H9 (cell line): ENCODE results near the gene CASP8. TPM values are rescaled to one million over a fixed set of nuclear protein-coding genes. Genes with fewer than 3 reads are reported as not detected.

ENCODE experiments used
- DNase-seq: peaks from one replicate; pipeline ENCODE4 v3.0.0-alpha.2; 2017
- H2AFZ ChIP-seq: one replicate; pipeline ENCODE4 v1.6.1; 2013; ENCODE audit warnings: mild to moderate bottlenecking, low read length, control low read depth, moderate library complexity
- H2AK5ac ChIP-seq: 2 replicates; pipeline ENCODE4 v1.6.1; 2013; ENCODE audit warnings: low read length, control low read depth, mixed read lengths; ENCODE audit not compliant: insufficient read length
- H2BK120ac ChIP-seq: one replicate; pipeline ENCODE4 v1.6.1; 2013; ENCODE audit warnings: low read depth, mild to moderate bottlenecking, low read length, control low read depth, inconsistent platforms; ENCODE audit not compliant: poor library complexity, severe bottlenecking
- H2BK12ac ChIP-seq: 2 replicates; pipeline ENCODE4 v1.6.1; 2013; ENCODE audit warnings: low read length, control low read depth, mixed read lengths, low read depth; ENCODE audit not compliant: insufficient read length
- H2BK15ac ChIP-seq: 2 replicates; pipeline ENCODE4 v1.6.1; 2013; ENCODE audit warnings: low read depth, low read length, control low read depth
- H2BK20ac ChIP-seq: one replicate; pipeline ENCODE4 v1.6.1; 2013; ENCODE audit warnings: low read depth, mild to moderate bottlenecking, low read length, control low read depth, inconsistent platforms; ENCODE audit not compliant: poor library complexity, severe bottlenecking
- H2BK5ac ChIP-seq: 2 replicates; pipeline ENCODE4 v1.6.1; 2013; ENCODE audit warnings: low read length, control low read depth, mixed read lengths; ENCODE audit not compliant: insufficient read length
- H3K14ac ChIP-seq: 2 replicates; pipeline ENCODE4 v1.6.1; 2013; ENCODE audit warnings: low read length, control low read depth; ENCODE audit not compliant: insufficient read depth
- H3K18ac ChIP-seq: 2 replicates; pipeline ENCODE4 v1.6.1; 2013; ENCODE audit warnings: low read depth, mild to moderate bottlenecking, mixed read lengths, low read length, control low read depth; ENCODE audit not compliant: insufficient read length
- H3K23ac ChIP-seq: 2 replicates; pipeline ENCODE4 v1.6.1; 2013; ENCODE audit warnings: low read length, control low read depth, mixed read lengths, low read depth; ENCODE audit not compliant: insufficient read length
- H3K23me2 ChIP-seq: 2 replicates; pipeline ENCODE4 v1.6.1; 2013; ENCODE audit warnings: low read depth, mild to moderate bottlenecking, mixed read lengths, low read length, control low read depth; ENCODE audit not compliant: insufficient read length, poor library complexity, severe bottlenecking
- H3K27ac ChIP-seq: 2 replicates; pipeline ENCODE4 v1.5.1; 2013; ENCODE audit warnings: low read length, control low read depth, mixed read lengths, low read depth; ENCODE audit not compliant: insufficient read length
- H3K27me3 ChIP-seq: 2 replicates; pipeline ENCODE4 v1.6.1; 2013; ENCODE audit warnings: low read length, control low read depth, inconsistent platforms; ENCODE audit not compliant: insufficient read depth
- H3K4ac ChIP-seq: 2 replicates; pipeline ENCODE4 v1.6.1; 2013; ENCODE audit warnings: low read depth, mild to moderate bottlenecking, control low read depth, inconsistent platforms, low read length, moderate library complexity
- H3K4me1 ChIP-seq: 2 replicates; pipeline ENCODE4 v1.6.1; 2013; ENCODE audit warnings: low read length, control low read depth, inconsistent platforms; ENCODE audit not compliant: insufficient read depth
- H3K4me2 ChIP-seq: 2 replicates; pipeline ENCODE4 v1.6.1; 2013; ENCODE audit warnings: low read length, control low read depth, mixed read lengths; ENCODE audit not compliant: insufficient read length, insufficient read depth
- H3K56ac ChIP-seq: 2 replicates; pipeline ENCODE4 v1.6.1; 2013; ENCODE audit warnings: low read depth, mild to moderate bottlenecking, mixed read lengths, low read length, control low read depth; ENCODE audit not compliant: insufficient read length
- H3K79me1 ChIP-seq: 2 replicates; pipeline ENCODE4 v1.6.1; 2013; ENCODE audit warnings: low read depth, mild to moderate bottlenecking, moderate library complexity, low read length, control low read depth, inconsistent platforms; ENCODE audit not compliant: insufficient read depth, poor library complexity, severe bottlenecking
- H3K79me2 ChIP-seq: 2 replicates; pipeline ENCODE4 v1.6.1; 2013; ENCODE audit warnings: low read length, control low read depth, inconsistent platforms; ENCODE audit not compliant: insufficient read depth
- H3K9ac ChIP-seq: 2 replicates; pipeline ENCODE4 v1.6.1; 2013; ENCODE audit warnings: low read length, control low read depth, mixed read lengths; ENCODE audit not compliant: insufficient read length; ENCODE audit errors: extremely low read depth
- H3K9me3 ChIP-seq: one replicate; pipeline ENCODE4 v1.6.1; 2013; ENCODE audit warnings: low read depth, low read length, inconsistent platforms; ENCODE audit not compliant: control insufficient read depth
- H3T11ph ChIP-seq: one replicate; pipeline ENCODE4 v1.6.1; 2013; ENCODE audit warnings: mild to moderate bottlenecking, low read length, control low read depth, inconsistent platforms
- H4K20me1 ChIP-seq: one replicate; pipeline ENCODE4 v1.6.1; 2013; ENCODE audit not compliant: control insufficient read depth, insufficient read length, insufficient read depth
- H4K5ac ChIP-seq: 2 replicates; pipeline ENCODE4 v1.6.1; 2013; ENCODE audit warnings: low read depth, mild to moderate bottlenecking, mixed read lengths, low read length, control low read depth; ENCODE audit not compliant: insufficient read length
- H4K8ac ChIP-seq: replicated peaks from 2 replicates; pipeline ENCODE4 v1.6.1; 2013; ENCODE audit warnings: low read length, control low read depth, mixed read lengths, low read depth; ENCODE audit not compliant: insufficient read length
- H4K91ac ChIP-seq: 2 replicates; pipeline ENCODE4 v1.6.1; 2013; ENCODE audit warnings: low read depth, mild to moderate bottlenecking, moderate library complexity, mixed read lengths, low read length, control low read depth; ENCODE audit not compliant: insufficient read length
- H3K27ac Mint-ChIP-seq, 3 experiments: 2 replicates in 2 of 3; 3 replicates in 1 of 3; pipeline ENCODE4 v1.8.0; 2020 to 2021; ENCODE audit warnings: mixed read lengths in 3 of 3, mild to moderate bottlenecking in 1 of 3, moderate library complexity in 1 of 3
- H3K27me3 Mint-ChIP-seq: 2 replicates; pipeline ENCODE4 v1.8.0; 2021; ENCODE audit warnings: low read depth, mild to moderate bottlenecking, moderate library complexity, mixed read lengths
- H3K36me3 Mint-ChIP-seq, 3 experiments: 2 replicates in 2 of 3; 3 replicates in 1 of 3; pipeline ENCODE4 v1.8.0; 2020 to 2021; ENCODE audit warnings: low read depth in 3 of 3, mixed read lengths in 3 of 3; ENCODE audit not compliant: insufficient read depth in 1 of 3
- H3K4me1 Mint-ChIP-seq, 2 experiments: 2 replicates each; pipeline ENCODE4 v1.8.0; 2020; ENCODE audit warnings: mixed read lengths in 2 of 2
- H3K4me3 Mint-ChIP-seq, 2 experiments: 2 replicates in 1 of 2; 3 replicates in 1 of 2; pipeline ENCODE4 v1.8.0; 2020 to 2021; ENCODE audit warnings: mild to moderate bottlenecking in 2 of 2, mixed read lengths in 2 of 2, moderate library complexity in 1 of 2
- H3K9me3 Mint-ChIP-seq, 2 experiments: 2 replicates in 1 of 2; 3 replicates in 1 of 2; pipeline ENCODE4 v1.8.0; 2020; ENCODE audit warnings: mild to moderate bottlenecking in 2 of 2, mixed read lengths in 2 of 2, moderate library complexity in 1 of 2
- WGBS: extraction: QIAGEN DNeasy Blood & Tissue Kit; methylation state at CpG from one replicate; pipeline ENCODE4 v1.1.7; 2013; ENCODE audit warnings: missing lambda C conversion rate, low lambda C conversion rate, mixed read lengths; ENCODE audit not compliant: insufficient read length; ENCODE audit errors: extremely low coverage; 5-methylcytosine and 5-hydroxymethylcytosine counted together
- total RNA-seq: library from RNA; stranded (reverse); gene quantifications from 2 replicates; pipeline ENCODE4 v1.2.1, GENCODE V29; 2021
- TF ChIP-seq, protein P1 (sequence below): fragments of 200-600 bp; sonication (generic); conservative IDR thresholded peaks from 3 replicates; pipeline ENCODE4 v1.8.0; 2021; ENCODE audit warnings: antibody characterized with exemption, mild to moderate bottlenecking

Gene CASP8
- total RNA-seq, 1 experiment from 2014 or later = 10.0 TPM

DNA sequence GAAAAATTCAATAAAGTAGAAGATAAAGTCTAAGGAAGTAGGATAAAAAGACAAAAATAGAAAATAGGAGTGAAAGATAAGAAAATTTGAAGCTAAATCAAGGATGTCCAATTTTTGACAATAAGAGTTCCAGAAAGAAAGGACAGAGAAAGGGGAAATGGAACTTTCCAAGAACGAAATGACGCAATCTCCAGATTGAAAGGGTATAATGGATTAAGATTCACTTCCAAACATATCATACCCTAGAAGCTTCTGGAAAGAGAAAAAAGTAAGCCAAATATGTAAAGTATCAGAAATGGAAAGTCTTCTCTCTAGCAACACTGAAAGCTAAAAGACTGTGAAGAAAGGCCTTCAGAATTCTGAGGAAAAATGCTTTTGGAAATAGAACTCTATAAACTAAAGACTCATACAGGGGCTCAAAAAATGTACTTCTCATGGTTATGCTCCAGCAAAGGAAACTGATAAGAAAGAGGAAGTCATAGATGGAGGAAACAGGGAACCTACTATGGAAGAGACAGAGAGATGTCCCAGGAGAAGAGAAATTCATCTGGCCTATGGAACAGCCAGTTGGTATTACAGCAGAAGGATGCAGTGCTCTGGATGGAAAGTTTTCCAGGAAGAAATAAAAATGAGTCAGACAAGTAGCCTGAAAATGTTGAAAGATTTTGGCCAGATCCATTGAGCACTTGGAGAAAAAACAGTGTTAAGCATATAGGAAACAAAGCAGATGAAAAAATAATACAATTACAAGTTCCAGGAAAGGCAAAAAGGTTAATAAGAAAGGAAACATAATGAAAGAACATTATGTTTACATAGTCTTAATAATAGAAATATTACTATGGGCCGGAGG is 20.1 kb downstream of the CASP8 start:
- DNase-seq = no peak
- Mint-ChIP-seq H3K27me3 (no peaks in the 10 kb centered on the region), H3K4me3 (no peak overlapping the region), H3K27ac (no peak overlapping the region), H3K36me3 (peaks cover 0 to 5% (median 0%) of the 10 kb centered on the region in 3 experiments; a peak in 4 of 7 replicates), H3K9me3 (peaks cover 0 to 2% of the 10 kb centered on the region in 2 experiments; a peak in 2 of 5 replicates), H3K4me1 (no peaks in the 10 kb centered on the region)
- WGBS = no CpG with 5 or more reads among the region's 3 CpGs
- Histone ChIP-seq H4K8ac (no peak overlapping the region), H3K9me3 (no peaks in the 10 kb centered on the region), H2BK120ac (no peak overlapping the region), H3K18ac (no peak overlapping the region), H3K56ac (no peak overlapping the region), H4K91ac (no peak overlapping the region), H2AFZ (no peak overlapping the region), H3T11ph (no peak overlapping the region), H3K4me2 (no peak overlapping the region), H2BK15ac (no peak overlapping the region), H3K23me2 (no peaks in the 10 kb centered on the region), H4K20me1 (no peaks in the 10 kb centered on the region), H3K27ac (no peak overlapping the region), H2BK5ac (no peak overlapping the region), H3K4me1 (no peaks in the 10 kb centered on the region), H3K79me2 (no peaks in the 10 kb centered on the region), H2BK20ac (no peak overlapping the region), H3K4ac (no peak overlapping the region), H4K5ac (no peak overlapping the region), H3K23ac (no peak overlapping the region), H2BK12ac (no peak overlapping the region), H3K79me1 (no peaks in the 10 kb centered on the region), H3K14ac (no peak overlapping the region), H3K9ac (no peak overlapping the region), H3K27me3 (no peaks in the 10 kb centered on the region), H2AK5ac (no peak overlapping the region)
- TF ChIP-seq, protein P1, sequence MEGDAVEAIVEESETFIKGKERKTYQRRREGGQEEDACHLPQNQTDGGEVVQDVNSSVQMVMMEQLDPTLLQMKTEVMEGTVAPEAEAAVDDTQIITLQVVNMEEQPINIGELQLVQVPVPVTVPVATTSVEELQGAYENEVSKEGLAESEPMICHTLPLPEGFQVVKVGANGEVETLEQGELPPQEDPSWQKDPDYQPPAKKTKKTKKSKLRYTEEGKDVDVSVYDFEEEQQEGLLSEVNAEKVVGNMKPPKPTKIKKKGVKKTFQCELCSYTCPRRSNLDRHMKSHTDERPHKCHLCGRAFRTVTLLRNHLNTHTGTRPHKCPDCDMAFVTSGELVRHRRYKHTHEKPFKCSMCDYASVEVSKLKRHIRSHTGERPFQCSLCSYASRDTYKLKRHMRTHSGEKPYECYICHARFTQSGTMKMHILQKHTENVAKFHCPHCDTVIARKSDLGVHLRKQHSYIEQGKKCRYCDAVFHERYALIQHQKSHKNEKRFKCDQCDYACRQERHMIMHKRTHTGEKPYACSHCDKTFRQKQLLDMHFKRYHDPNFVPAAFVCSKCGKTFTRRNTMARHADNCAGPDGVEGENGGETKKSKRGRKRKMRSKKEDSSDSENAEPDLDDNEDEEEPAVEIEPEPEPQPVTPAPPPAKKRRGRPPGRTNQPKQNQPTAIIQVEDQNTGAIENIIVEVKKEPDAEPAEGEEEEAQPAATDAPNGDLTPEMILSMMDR = no peak
